ENCODE data around the gene PIGW.

The PIGW gene

GRCh38 chr17:36524428-36524876 is 10.3 kb upstream of the PIGW start:
- DNase-seq (ENCODE audit: low spot score), result no peak
- TF ChIP-seq CTCF (IDR thresholded peaks at IDR 0.05; ENCODE audit: extremely low read depth, missing control alignments), result no peak

- no peak for TF ChIP-seq CTCF (IDR thresholded peaks at IDR 0.05; ENCODE audit: extremely low read depth, missing control alignments)
- DNase-seq (ENCODE audit: low spot score), result no peak
Observed at GRCh38 chr17:36525113-36525512, 9.7 kb upstream of the PIGW start.

GRCh38 chr17:36525888-36526287 is 8.9 kb upstream of the PIGW start:
- no peak for TF ChIP-seq CTCF (IDR thresholded peaks at IDR 0.05; ENCODE audit: extremely low read depth, missing control alignments)

GRCh38 chr17:36527621-36528250 is 7.1 kb upstream of the PIGW start:
- TF ChIP-seq CTCF (IDR thresholded peaks at IDR 0.05; ENCODE audit: extremely low read depth, missing control alignments), result no peak
- no peak for DNase-seq (ENCODE audit: low spot score)

More at GRCh38 chr17:36525888-36526287, 8.9 kb upstream of the PIGW start:
- no peak for DNase-seq (ENCODE audit: low spot score)

GRCh38 chr17:36529121-36529520 is 5.7 kb upstream of the PIGW start:
- no peak for TF ChIP-seq CTCF (IDR thresholded peaks at IDR 0.05; ENCODE audit: extremely low read depth, missing control alignments)
- DNase-seq (ENCODE audit: low spot score), result no peak

- DNase-seq (ENCODE audit: low spot score), result no peak
- TF ChIP-seq CTCF (IDR thresholded peaks at IDR 0.05; ENCODE audit: extremely low read depth, missing control alignments), result no peak
Observed at GRCh38 chr17:36532435-36532975, 2.3 kb upstream of the PIGW start.

GRCh38 chr17:36533935-36534839 is 600 bp upstream of the PIGW start:
- peak; percentile 62 for TF ChIP-seq CTCF (IDR thresholded peaks at IDR 0.05; ENCODE audit: extremely low read depth, missing control alignments)
- DNase-seq (ENCODE audit: low spot score), result peak; percentile 67
